GM21717 (cell line): ENCODE results near the gene ABT1.

Experiments used
- ATAC-seq: cut with Tn5 transposase; IDR thresholded peaks from one replicate; pipeline ENCODE4 v1.9.1; 2021; ENCODE audit warnings: mild to moderate bottlenecking, moderate library complexity; ENCODE audit not compliant: unreplicated experiment

The ABT1 gene

DNA sequence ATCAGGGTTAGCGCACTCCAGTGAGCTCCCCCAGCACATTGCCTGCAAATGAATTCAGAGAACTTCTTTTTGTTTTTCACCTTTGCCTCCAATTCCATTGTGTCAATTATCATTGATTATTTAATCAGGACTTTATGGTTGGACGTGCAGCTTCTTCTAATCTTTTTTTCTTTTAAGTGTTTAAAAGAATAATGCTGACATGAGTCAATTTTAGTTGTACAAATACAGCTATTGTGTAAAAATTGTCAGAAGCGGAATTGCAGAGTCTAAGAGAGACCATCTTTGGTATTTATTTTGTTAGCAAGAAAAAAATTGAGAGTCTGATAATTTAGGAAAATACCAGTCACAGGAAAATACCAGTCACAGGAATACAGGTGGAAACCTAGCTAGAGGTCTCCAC, 5.5 kb downstream of the ABT1 start:
- ATAC-seq, result no peak

DNA sequence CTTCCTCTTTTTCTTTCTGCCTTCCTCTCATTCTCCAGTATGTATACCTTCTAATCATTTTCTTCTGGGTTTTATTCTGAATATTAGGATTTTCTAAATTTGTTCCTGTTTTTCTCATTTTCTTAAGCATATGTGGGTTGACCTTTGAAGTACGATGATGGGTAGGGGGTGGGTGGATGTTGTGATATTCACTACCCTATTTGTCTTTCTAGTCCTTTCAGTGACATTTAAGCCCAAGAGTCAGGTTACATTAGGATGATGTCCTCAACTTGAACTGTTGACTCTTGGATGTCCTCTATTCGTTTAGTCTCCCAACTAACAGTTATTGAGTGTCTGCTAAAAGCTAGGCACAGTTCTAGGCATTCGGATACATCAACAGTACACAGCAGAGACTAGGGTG, 7.3 kb downstream of the ABT1 start:
- no peak for ATAC-seq

- ATAC-seq, result no peak
These were observed 8.0 kb downstream of the ABT1 start for GRCh38 chr6:26604797-26605196.

- peak; percentile 68 for ATAC-seq
These were observed 10.9 kb downstream of the ABT1 start for GRCh38 chr6:26607434-26608230.

- ATAC-seq, result no peak
These were observed 12.7 kb downstream of the ABT1 start for GRCh38 chr6:26609463-26609862.

- ATAC-seq, result no peak
These were observed 14.8 kb downstream of the ABT1 start for GRCh38 chr6:26611599-26611998.

DNA sequence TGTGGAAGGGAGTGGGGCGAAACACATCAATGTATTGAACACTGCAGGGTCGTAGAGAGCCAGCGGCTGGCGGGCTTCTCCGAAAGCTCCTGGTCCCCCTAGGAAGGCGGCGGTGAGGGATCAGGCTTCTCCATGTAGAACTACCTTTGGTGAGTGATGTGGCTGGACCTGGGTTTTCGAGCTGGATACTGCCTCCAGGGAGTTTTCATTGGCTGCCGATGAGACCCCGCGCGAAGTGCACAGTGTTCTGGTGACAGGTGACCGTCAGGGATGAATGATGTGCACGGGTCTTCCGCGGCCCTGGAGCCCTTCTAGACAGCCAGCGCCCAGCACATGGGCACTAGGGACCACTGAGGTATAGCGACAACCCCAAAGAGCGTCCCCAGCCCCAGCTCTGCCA, 16.4 kb downstream of the ABT1 start:
- ATAC-seq, result no peak

- no peak for ATAC-seq
These were observed 17.2 kb downstream of the ABT1 start for GRCh38 chr6:26613689-26614683.

GRCh38 chr6:26623339-26623859, 26.6 kb downstream of the ABT1 start:
- ATAC-seq, result no peak

DNA sequence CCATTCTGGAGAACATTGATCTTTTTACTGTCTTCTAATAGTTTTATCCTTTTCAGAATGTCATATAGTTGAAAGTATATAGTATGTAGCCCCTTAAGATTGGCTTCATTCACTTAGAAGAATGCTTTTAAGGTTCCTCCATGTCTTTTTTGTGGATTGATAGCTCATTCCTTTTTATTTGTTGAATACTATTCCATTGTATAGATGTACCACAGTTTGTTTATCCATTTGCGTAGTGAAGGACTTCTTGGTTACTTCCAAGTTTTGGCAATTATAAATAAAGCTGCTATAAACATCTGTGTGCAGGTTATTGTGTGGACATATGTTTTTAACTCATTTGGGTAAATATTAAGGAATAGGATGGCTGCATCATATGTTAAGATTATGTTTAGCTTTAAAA, 27.8 kb downstream of the ABT1 start:
- no peak for ATAC-seq

DNA sequence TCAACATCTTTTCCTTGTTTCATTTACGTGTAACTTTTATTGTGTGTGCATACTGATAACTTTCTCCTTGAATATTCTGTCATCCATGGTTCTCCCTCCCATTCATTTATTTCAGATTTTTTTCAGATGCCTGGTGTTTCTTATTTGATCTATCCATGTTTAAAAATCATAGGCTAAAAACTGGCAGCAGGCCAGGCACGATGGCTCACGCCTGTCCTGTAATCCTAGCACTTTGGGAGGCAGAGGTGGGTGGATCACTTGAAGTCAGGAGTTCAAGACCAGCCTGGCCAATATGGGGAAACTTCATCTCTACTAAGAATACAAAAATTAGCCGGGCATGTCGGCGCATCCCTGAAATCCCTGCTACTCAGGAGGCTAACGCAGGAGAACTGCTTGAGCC, 31.1 kb downstream of the ABT1 start:
- no peak for ATAC-seq

GRCh38 chr6:26629359-26629758, 32.6 kb downstream of the ABT1 start:
- no peak for ATAC-seq

GRCh38 chr6:26640806-26641205, 44.1 kb downstream of the ABT1 start:
- ATAC-seq, result no peak

GRCh38 chr6:26646074-26646473, 49.3 kb downstream of the ABT1 start:
- no peak for ATAC-seq
